ENCODE measurements around the gene OSBP2. TPM values are rescaled to one million over a fixed set of nuclear protein-coding genes. Genes with fewer than 3 reads are reported as not detected.

The OSBP2 gene
- polyA plus RNA-seq, 1 donor (not counting 4 experiments of a cell fraction or from before 2014, with no cell fraction given) = 3.0 TPM

GRCh38 chr22:30866811-30867271, 172.2 kb downstream of the OSBP2 start:
- TF ChIP-seq CTCF (optimal IDR thresholded peaks at IDR 0.05 in 1 of 3, IDR thresholded peaks at IDR 0.05 in 1 of 3, conservative IDR thresholded peaks at IDR 0.05 in 1 of 3; ENCODE audit: extremely low read depth in 1 of 3, insufficient read depth in 2 of 3, low read length in 3 of 3) (peak in 2 of 3 experiments; percentile 5 to 37), EZH2 (IDR thresholded peaks at IDR 0.05; ENCODE audit: low read length) (no peak)

GRCh38 chr22:30867746-30868662, 173.3 kb downstream of the OSBP2 start:
- Histone ChIP-seq H2AFZ (ENCODE audit: control insufficient read depth, low read length) (no peak overlapping the region), H4K20me1 (ENCODE audit: control insufficient read depth, extremely low read depth, insufficient read depth, low read length) (peaks cover 2% of the 10 kb centered on the region), H3K27me3 (ENCODE audit: control insufficient read depth, extremely low read depth, insufficient read depth, low read length) (no peaks in the 10 kb centered on the region), H3K36me3 (ENCODE audit: control insufficient read depth in 2 of 2, extremely low read depth in 1 of 2, insufficient read depth in 2 of 2, low read length in 2 of 2) (peaks cover 0 to 17% of the 10 kb centered on the region in 2 experiments), H3K4me2 (ENCODE audit: control insufficient read depth, extremely low read depth, insufficient read depth, low read depth, low read length) (no peak overlapping the region), H3K9ac (ENCODE audit: control insufficient read depth, extremely low read depth, insufficient read depth, low read length) (no peak overlapping the region), H3K27ac (ENCODE audit: control insufficient read depth, insufficient read depth, low read length) (no peak overlapping the region), H3K9me1 (ENCODE audit: control insufficient read depth, extremely low read depth, insufficient read depth, low read length) (no peaks in the 10 kb centered on the region), H3K4me3 (ENCODE audit: control insufficient read depth in 2 of 3, extremely low read depth in 1 of 3, insufficient read depth in 2 of 3, low read depth in 1 of 3, low read length in 3 of 3) (no peak overlapping the region), H3K79me2 (ENCODE audit: control insufficient read depth, insufficient read depth, low read length) (no peaks in the 10 kb centered on the region), H3K4me1 (ENCODE audit: control insufficient read depth, extremely low read depth, insufficient read depth, low read length) (no peaks in the 10 kb centered on the region), H3K9me3 (ENCODE audit: control insufficient read depth, low read depth, low read length) (no peaks in the 10 kb centered on the region)
- DNase-seq (ENCODE audit: low read depth, low spot score) (no peak), FAIRE-seq (no peak)
- no peak for TF ChIP-seq CTCF (optimal IDR thresholded peaks at IDR 0.05 in 1 of 3, IDR thresholded peaks at IDR 0.05 in 1 of 3, conservative IDR thresholded peaks at IDR 0.05 in 1 of 3; ENCODE audit: extremely low read depth in 1 of 3, insufficient read depth in 2 of 3, low read length in 3 of 3)
- no peak for TF ChIP-seq EZH2 (IDR thresholded peaks at IDR 0.05; ENCODE audit: low read length)
- dilution Hi-C loops (cut with MboI; ENCODE audit: extremely low pct_ligation_motif_present, low sequenced_read_pairs) = no loop called here

More at GRCh38 chr22:30866811-30867271, 172.2 kb downstream of the OSBP2 start:
- dilution Hi-C loops (cut with MboI; ENCODE audit: extremely low pct_ligation_motif_present, low sequenced_read_pairs) = no loop called here
- Histone ChIP-seq H3K36me3 (ENCODE audit: control insufficient read depth in 2 of 2, extremely low read depth in 1 of 2, insufficient read depth in 2 of 2, low read length in 2 of 2) (peaks cover 0 to 11% of the 10 kb centered on the region in 2 experiments), H3K4me1 (ENCODE audit: control insufficient read depth, extremely low read depth, insufficient read depth, low read length) (no peaks in the 10 kb centered on the region), H3K9me1 (ENCODE audit: control insufficient read depth, extremely low read depth, insufficient read depth, low read length) (no peaks in the 10 kb centered on the region), H3K4me2 (ENCODE audit: control insufficient read depth, extremely low read depth, insufficient read depth, low read depth, low read length) (no peak overlapping the region), H2AFZ (ENCODE audit: control insufficient read depth, low read length) (no peak overlapping the region), H3K27ac (ENCODE audit: control insufficient read depth, insufficient read depth, low read length) (no peak overlapping the region), H3K9me3 (ENCODE audit: control insufficient read depth, low read depth, low read length) (no peaks in the 10 kb centered on the region), H3K4me3 (ENCODE audit: control insufficient read depth in 2 of 3, extremely low read depth in 1 of 3, insufficient read depth in 2 of 3, low read depth in 1 of 3, low read length in 3 of 3) (no peak overlapping the region), H3K9ac (ENCODE audit: control insufficient read depth, extremely low read depth, insufficient read depth, low read length) (no peak overlapping the region), H3K27me3 (ENCODE audit: control insufficient read depth, extremely low read depth, insufficient read depth, low read length) (no peaks in the 10 kb centered on the region), H4K20me1 (ENCODE audit: control insufficient read depth, extremely low read depth, insufficient read depth, low read length) (peaks cover 2% of the 10 kb centered on the region), H3K79me2 (ENCODE audit: control insufficient read depth, insufficient read depth, low read length) (no peaks in the 10 kb centered on the region)
- FAIRE-seq (no peak), DNase-seq (ENCODE audit: low read depth, low spot score) (no peak)

Data from keratinocyte (primary cell).